Natural killer cell treated with Interleukin-12 subunit alpha and Interleukin-12 subunit beta and Interleukin-15 and Interleukin-18, amount 100 ng/mL, for 72 hours (primary cell): ENCODE results near the gene MSL1. TPM values are rescaled to one million over a fixed set of nuclear protein-coding genes. Genes with fewer than 3 reads are reported as not detected.
A peak's percentile ranks its signal among the peaks of the same experiment; 100 is the strongest.

Experiments used
- ATAC-seq, 2 donors: fragments of 150-1000 bp; cut with Tn5 transposase in 1 of 2; sonication (Bioruptor Pico), chemical (Tn5 transposase) in 1 of 2; 2 replicates each; pipeline ENCODE4 v1.10.0; 2021
- DNase-seq: peaks from one replicate; pipeline ENCODE4 v3.0.0; 2022; ENCODE audit warnings: low spot score
- H3K27ac Mint-ChIP-seq, 2 donors: 1 replicate in 1 of 2; 2 replicates in 1 of 2; pipeline ENCODE4 v1.8.0; 2022; ENCODE audit warnings: mixed read lengths in 2 of 2, mild to moderate bottlenecking in 1 of 2, moderate library complexity in 1 of 2
- H3K27me3 Mint-ChIP-seq, 2 donors: 1 replicate in 1 of 2; 2 replicates in 1 of 2; pipeline ENCODE4 v1.8.0; 2022; ENCODE audit warnings: mixed read lengths in 2 of 2
- H3K36me3 Mint-ChIP-seq: one replicate; pipeline ENCODE4 v1.8.0; 2022; ENCODE audit warnings: mixed read lengths
- H3K4me1 Mint-ChIP-seq, 2 donors: 1 replicate in 1 of 2; 2 replicates in 1 of 2; pipeline ENCODE4 v1.8.0; 2022; ENCODE audit warnings: low read depth in 2 of 2, mixed read lengths in 2 of 2, mild to moderate bottlenecking in 1 of 2
- H3K4me3 Mint-ChIP-seq: one replicate; pipeline ENCODE4 v1.8.0; 2022; ENCODE audit warnings: mixed read lengths
- H3K9me3 Mint-ChIP-seq: 2 replicates; pipeline ENCODE4 v1.8.0; 2022; ENCODE audit warnings: mixed read lengths
- total RNA-seq, 2 donors: library from RNA; stranded (reverse); gene quantifications; one replicate each; pipeline ENCODE4 v1.2.3, GENCODE V29; 2022

MSL1 gene
- total RNA-seq, 2 donors from 2014 or later, result 79.8 to 102 TPM

- no peak for DNase-seq
- H3K27me3 Mint-ChIP-seq, result peaks cover 0 to 2% of the 10 kb centered on the region in 2 donors
- H3K4me1 Mint-ChIP-seq, result peaks cover 7 to 11% of the 10 kb centered on the region in 2 donors
- H3K4me3 Mint-ChIP-seq, result peak overlapping the region; percentile 56
- peak in 1 of 2 donors; percentile 1 for ATAC-seq
- H3K27ac Mint-ChIP-seq, result no peak overlapping the region
- peaks cover 4% of the 10 kb centered on the region for H3K36me3 Mint-ChIP-seq
- H3K9me3 Mint-ChIP-seq, result no peaks in the 10 kb centered on the region
Measured at GRCh38 chr17:40176754-40177110, 55.0 kb downstream of the MSL1 start.

GRCh38 chr17:40177275-40177874, 55.6 kb downstream of the MSL1 start, which contains the start of gene RAPGEFL1:
TSS of gene RAPGEFL1 (plus strand) at chr17:40177470. CDS start at chr17:40177862, 392 bp downstream.
- ATAC-seq, result peak; percentile 96
- no peaks in the 10 kb centered on the region for H3K9me3 Mint-ChIP-seq

DNA sequence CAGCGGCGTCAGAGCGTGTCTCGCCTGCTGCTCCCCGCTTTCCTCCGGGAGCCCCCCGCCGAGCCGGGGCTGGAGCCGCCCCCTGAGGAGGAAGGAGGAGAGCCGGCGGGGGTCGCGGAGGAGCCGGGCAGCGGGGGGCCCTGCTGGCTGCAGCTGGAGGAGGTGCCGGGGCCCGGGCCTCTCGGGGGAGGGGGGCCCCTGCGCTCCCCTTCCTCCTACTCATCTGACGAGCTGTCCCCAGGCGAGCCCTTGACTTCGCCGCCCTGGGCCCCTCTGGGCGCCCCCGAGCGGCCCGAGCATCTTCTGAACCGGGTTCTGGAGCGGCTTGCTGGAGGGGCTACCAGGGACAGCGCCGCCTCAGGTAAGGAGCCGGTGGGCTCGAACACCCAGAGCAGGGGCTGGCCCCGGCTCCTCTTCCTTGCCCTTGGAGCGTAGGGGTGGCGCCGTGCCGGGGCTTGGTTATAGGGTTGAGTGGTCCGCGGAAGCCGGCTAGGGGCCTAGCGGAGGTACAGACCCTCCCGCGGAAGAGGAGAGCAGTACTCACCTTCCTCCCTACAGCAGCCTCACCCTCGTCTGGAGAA, 56.3 kb downstream of the MSL1 start:
- Mint-ChIP-seq H3K4me3 (peak overlapping the region; percentile 55), H3K27me3 (peaks cover 0 to 2% of the 10 kb centered on the region in 2 donors), H3K36me3 (peaks cover 4% of the 10 kb centered on the region), H3K4me1 (peaks cover 7 to 11% of the 10 kb centered on the region in 2 donors), H3K9me3 (no peaks in the 10 kb centered on the region), H3K27ac (no peak overlapping the region)
- ATAC-seq (no peak), DNase-seq (no peak)

More at GRCh38 chr17:40177275-40177874, 55.6 kb downstream of the MSL1 start, which contains the start of gene RAPGEFL1:
- DNase-seq, result peak; percentile 78
- H3K36me3 Mint-ChIP-seq, result peaks cover 4% of the 10 kb centered on the region
- H3K27ac Mint-ChIP-seq, result no peak within 1 kb of the TSS
- peaks cover 0 to 2% of the 10 kb centered on the region in 2 donors for H3K27me3 Mint-ChIP-seq
- peak within 1 kb of the TSS; percentile 56 for H3K4me3 Mint-ChIP-seq
- peaks cover 7 to 11% of the 10 kb centered on the region in 2 donors for H3K4me1 Mint-ChIP-seq

DNA sequence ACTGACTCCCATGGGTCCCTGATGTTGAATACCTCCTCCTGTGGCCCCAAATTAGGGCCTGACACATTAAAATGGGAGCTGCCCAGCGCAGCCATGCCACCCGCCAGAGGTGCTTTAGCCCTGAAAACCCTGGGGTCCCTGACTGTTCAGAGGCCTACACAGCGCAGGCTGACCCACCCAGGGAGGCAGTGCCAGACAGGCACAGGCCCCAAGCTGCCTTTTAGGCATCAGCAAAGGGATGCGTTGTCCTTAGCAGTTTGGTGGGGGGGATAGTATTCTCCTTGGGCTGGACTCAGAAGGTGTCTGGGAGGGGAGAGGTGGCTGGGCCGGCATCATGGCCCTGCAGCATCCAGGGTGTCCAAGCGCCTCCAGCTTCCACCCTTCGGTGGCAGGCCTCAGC, 56.9 kb downstream of the MSL1 start:
- Mint-ChIP-seq H3K27me3 (peaks cover 0 to 2% of the 10 kb centered on the region in 2 donors), H3K27ac (no peak overlapping the region), H3K36me3 (no peaks in the 10 kb centered on the region), H3K4me1 (peaks cover 7 to 11% of the 10 kb centered on the region in 2 donors), H3K9me3 (no peaks in the 10 kb centered on the region), H3K4me3 (peak overlapping the region; percentile 55)
- ATAC-seq (no peak), DNase-seq (no peak)

DNA sequence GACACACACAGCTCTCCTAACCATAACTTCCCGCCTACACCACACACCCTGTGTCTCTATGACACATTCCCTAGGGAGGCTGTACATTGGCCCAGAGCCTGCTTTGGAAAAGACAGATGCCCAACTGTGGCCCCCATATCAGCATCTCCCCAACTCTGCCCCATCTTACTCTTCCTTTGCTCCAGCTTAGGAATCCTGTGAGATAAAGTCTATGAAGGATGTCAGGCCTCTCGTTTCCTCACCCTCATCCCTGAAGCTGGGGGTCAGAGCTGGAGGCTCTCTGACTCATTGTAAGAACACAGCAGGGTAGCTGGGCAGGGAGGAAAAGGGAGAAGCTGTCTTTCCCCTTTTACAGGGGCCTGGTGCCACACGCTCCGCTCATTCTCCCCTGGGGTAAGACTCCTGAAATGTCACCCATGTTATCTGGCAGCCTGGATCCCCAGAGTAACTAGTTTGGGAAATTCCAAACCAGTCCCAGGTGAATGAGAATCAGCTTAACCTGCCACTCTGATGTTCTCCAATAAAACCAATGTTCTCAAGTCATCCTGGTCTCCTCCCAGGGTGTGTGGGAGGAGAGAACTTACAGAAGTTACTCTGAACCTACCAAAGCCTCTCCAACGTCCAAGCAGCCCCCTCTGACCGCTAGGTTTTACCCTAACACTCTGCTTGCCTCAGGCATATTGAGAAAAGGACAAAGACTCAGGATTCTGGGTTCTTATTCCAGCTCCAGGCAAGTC, 58.3 kb downstream of the MSL1 start:
- no peak overlapping the region for H3K27ac Mint-ChIP-seq
- ATAC-seq, result no peak
- H3K4me3 Mint-ChIP-seq, result no peak overlapping the region

GRCh38 chr17:40180694-40181093, 58.9 kb downstream of the MSL1 start:
- DNase-seq, result no peak
- peaks cover 0 to 2% of the 10 kb centered on the region in 2 donors for H3K27me3 Mint-ChIP-seq
- no peaks in the 10 kb centered on the region for H3K36me3 Mint-ChIP-seq
- no peak for ATAC-seq
- no peaks in the 10 kb centered on the region for H3K9me3 Mint-ChIP-seq
- peaks cover 7 to 11% of the 10 kb centered on the region in 2 donors for H3K4me1 Mint-ChIP-seq
- no peak overlapping the region for H3K27ac Mint-ChIP-seq
- no peak overlapping the region for H3K4me3 Mint-ChIP-seq

More for the DNA sequence above, 58.3 kb downstream of the MSL1 start:
- Mint-ChIP-seq H3K27me3 (peaks cover 0 to 2% of the 10 kb centered on the region in 2 donors), H3K4me1 (peaks cover 7 to 11% of the 10 kb centered on the region in 2 donors), H3K9me3 (no peaks in the 10 kb centered on the region), H3K36me3 (no peaks in the 10 kb centered on the region)
- no peak for DNase-seq

DNA sequence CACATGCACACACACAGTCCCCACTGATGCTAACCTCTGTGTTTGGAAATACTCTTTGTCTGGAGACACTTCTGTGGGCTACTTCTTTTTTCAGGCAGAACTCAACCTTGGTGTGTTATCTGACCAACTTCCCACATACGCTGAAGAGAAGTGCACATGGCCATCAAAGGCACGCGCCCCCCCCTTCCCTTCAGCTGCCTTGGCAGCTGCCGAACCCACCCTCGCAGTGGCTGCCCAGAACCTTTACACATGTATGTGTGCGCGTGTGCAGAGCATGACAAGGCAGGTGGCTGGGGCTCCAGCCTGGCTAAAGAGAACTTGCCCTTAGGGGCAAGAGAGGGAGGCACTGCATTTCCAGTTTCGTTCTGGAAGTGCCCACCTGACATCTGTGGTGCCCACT, 59.4 kb downstream of the MSL1 start:
- no peaks in the 10 kb centered on the region for H3K36me3 Mint-ChIP-seq

GRCh38 chr17:40182606-40183005, 60.8 kb downstream of the MSL1 start:
- Mint-ChIP-seq H3K27ac (no peak overlapping the region), H3K27me3 (peaks cover 0 to 2% of the 10 kb centered on the region in 2 donors), H3K4me3 (no peak overlapping the region), H3K36me3 (no peaks in the 10 kb centered on the region), H3K9me3 (no peaks in the 10 kb centered on the region), H3K4me1 (no peaks in the 10 kb centered on the region)
- DNase-seq (no peak), ATAC-seq (no peak)

More for the DNA sequence above, 59.4 kb downstream of the MSL1 start:
- no peak overlapping the region for H3K27ac Mint-ChIP-seq
- H3K9me3 Mint-ChIP-seq, result no peaks in the 10 kb centered on the region
- peaks cover 0 to 2% of the 10 kb centered on the region in 2 donors for H3K27me3 Mint-ChIP-seq
- peaks cover 6 to 7% of the 10 kb centered on the region in 2 donors for H3K4me1 Mint-ChIP-seq
- no peak overlapping the region for H3K4me3 Mint-ChIP-seq
- no peak for DNase-seq
- ATAC-seq, result no peak

Other genes with a start within 250 kb of the MSL1 start
- gene GSDMB, start 203.3 kb upstream of the MSL1 start, total RNA-seq, result 10 to 100 TPM; 39.0 to 54.1 TPM
- gene ORMDL3, start 194.4 kb upstream of the MSL1 start, total RNA-seq, result 100 to 1,000 TPM in 1 of 2 donors, 10 to 100 TPM in 1; 94.2 to 124 TPM
- not detected for gene LRRC3C, start 194.2 kb upstream of the MSL1 start, total RNA-seq
- gene GSDMA, start 159.0 kb upstream of the MSL1 start, total RNA-seq, result 1 to 10 TPM in 1 of 2 donors, under 1 TPM in 1; 0.24 to 1.1 TPM
- gene PSMD3, start 141.2 kb upstream of the MSL1 start, total RNA-seq, result 100 to 1,000 TPM; 148 to 163 TPM
- gene CSF3, start 106.5 kb upstream of the MSL1 start, total RNA-seq, result under 1 TPM in 1 of 2 donors, not detected in 1; 0.78 TPM
- 100 to 1,000 TPM in 1 of 2 donors, 10 to 100 TPM in 1; 91.5 to 147 TPM for gene MED24, start 67.6 kb upstream of the MSL1 start, total RNA-seq
- 10 to 100 TPM in 1 of 2 donors, 1 to 10 TPM in 1; 4.9 to 10.9 TPM for gene THRA, start 59.0 kb upstream of the MSL1 start, total RNA-seq
- 1 to 10 TPM; 1.4 to 5.4 TPM for gene NR1D1, start 21.4 kb upstream of the MSL1 start, total RNA-seq
- gene CASC3, start 18.6 kb downstream of the MSL1 start, total RNA-seq, result 100 to 1,000 TPM in 1 of 2 donors, 10 to 100 TPM in 1; 83.1 to 101 TPM
- gene RAPGEFL1, start 55.5 kb downstream of the MSL1 start, total RNA-seq, result 10 to 100 TPM in 1 of 2 donors, 1 to 10 TPM in 1; 5.9 to 17.2 TPM
- gene WIPF2, start 97.3 kb downstream of the MSL1 start, total RNA-seq, result 10 to 100 TPM; 32.4 to 34.6 TPM
- gene CDC6, start 165.9 kb downstream of the MSL1 start, total RNA-seq, result 100 to 1,000 TPM in 1 of 2 donors, 10 to 100 TPM in 1; 79.2 to 172 TPM
- gene RARA, start 187.2 kb downstream of the MSL1 start, total RNA-seq, result 10 to 100 TPM; 26.4 to 37.8 TPM
- gene GJD3, start 242.8 kb downstream of the MSL1 start, total RNA-seq, result not detected